ENCODE data around the gene STIP1.
A peak's percentile ranks its signal among the peaks of the same experiment; 100 is the strongest.

The STIP1 gene

DNA sequence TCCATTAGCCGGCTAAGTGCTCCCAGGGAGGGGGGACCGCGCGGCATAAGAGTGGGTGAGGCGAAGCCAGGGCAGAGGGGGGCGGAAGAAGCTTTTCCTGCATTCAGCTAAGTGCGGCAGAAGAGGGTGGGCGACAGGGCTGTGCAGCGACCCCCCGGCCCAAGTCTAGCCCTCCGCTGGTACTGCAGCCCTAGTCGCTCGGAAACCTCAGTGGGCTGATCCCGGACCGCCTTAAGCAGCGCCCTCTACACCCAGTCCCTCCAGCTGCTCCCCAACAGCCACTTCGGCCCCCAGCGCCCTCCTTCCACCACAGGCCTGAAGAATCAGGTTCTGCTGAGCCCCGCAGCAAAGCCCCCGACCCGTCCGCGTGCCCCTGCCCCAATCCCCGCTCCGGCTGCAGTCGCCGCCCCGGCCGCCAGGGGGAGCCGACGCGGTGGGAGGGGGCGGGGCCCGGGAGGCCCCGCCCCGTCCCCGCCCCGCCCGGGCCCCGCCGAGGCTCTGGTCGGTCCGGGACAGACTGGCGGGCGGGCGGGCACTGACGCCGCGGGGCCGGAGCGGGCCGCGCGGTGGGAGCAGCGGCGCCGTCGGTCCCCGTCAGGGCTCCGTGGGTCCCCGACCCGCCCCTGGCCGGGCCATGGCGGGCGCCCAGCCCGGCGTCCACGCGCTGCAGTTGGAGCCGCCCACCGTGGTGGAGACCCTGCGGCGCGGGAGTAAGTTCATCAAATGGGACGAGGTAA lies 65.2 kb downstream of the STIP1 start, which contains the start of gene PLCB3:
Gene PLCB3, plus strand, starts transcription at position 515 of the 737 bp plus-strand sequence. Its CDS starts 120 bp downstream, at position 635.
- peak; percentile 64 for DNase-seq (ENCODE audit: low read depth)

GRCh38 chr11:64251753-64252002 lies 65.7 kb downstream of the STIP1 start:
- DNase-seq (ENCODE audit: low read depth), result no peak

DNA sequence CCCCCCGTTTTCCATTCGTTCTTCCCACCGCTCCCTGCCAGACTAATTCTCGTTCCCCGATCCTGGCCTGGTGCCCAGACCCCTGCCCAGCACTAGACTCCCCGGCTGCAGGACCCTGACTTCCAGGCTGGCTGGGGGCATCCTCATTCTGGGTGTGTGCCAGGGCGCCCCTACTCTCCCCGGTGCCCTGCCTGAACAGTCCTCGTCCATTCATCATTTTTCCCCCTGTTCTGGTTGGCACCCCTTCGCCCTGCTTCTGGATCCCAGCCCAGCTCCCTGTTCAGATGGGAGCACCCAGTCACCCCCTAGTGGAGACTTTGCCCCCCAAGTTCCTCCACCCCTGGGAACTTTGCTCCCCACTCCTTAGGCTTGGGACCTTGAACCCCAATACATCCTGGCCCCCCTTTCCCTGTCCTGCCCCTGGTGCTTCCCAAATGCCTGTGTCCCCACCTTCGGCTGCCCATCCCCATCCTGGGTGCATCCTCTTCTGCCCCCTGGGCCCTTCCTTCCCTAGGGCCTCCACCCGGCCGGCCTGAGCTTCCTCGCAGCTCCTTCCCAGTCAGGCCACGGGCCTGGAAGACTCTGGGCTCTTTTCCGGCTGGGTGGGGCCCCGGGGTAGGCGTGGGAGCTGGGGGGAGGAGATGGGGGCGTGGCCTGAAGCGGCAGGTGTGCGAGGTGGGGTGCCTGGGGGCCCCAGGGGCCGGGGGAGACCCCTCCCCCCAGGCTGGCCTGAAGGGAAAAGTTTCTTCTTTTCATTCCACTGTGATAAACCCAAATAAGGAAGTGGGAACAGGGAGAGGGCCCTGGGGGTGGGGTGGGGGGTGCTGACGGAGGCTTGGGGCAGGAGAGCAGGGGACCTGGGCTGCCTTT lies 66.3 kb downstream of the STIP1 start:
- DNase-seq (ENCODE audit: low read depth), result no peak

DNA sequence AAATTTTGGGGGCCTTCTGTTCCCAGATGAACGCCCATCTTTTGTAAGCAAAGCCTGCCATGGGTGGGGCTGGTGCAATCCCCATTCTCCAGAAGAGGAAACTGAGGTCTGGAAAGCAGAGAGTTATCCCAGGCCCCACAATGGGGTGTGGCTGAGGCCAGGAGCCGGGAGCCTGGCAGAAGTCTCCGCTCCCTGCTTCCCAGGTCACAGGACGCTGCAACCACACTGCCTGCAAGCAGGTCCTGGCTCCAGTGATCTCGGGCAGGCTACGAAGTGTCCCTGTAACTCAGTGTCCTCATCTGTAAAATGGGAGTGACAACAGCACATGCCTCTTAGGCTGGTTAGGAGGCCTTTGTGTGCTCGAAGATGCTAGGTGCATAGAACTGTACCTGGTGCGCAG lies 67.1 kb downstream of the STIP1 start:
- no peak for DNase-seq (ENCODE audit: low read depth)

DNA sequence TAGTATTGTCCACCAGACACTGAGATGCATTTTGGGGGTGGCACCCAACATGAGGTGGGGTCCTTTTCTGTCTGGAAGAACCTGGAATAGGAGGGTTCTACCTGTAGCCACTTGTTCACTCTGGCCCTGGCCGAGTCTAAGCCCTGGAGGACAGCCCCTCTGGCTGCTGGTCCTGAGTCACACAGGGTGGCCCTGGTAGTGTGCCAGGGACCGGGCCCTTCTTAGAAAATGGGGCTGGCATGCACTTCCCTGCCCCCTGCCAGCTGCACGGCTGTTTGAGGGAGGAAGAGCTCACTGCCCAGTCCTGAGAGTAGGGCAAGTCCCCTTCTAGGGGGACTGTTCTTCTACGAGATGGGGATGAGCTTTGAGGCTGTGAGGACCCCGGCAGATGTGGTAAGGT lies 67.5 kb downstream of the STIP1 start:
- DNase-seq (ENCODE audit: low read depth), result no peak
